ENCODE data around the gene THTPA. TPM values are rescaled to one million over a fixed set of nuclear protein-coding genes. Genes with fewer than 3 reads are reported as not detected.

Gene THTPA
- total and polyA plus RNA-seq, 2 of the 13 experiments (the other 11 are each of a cell fraction or from before 2014, with no cell fraction given) = 7.4 to 8.7 TPM

DNA sequence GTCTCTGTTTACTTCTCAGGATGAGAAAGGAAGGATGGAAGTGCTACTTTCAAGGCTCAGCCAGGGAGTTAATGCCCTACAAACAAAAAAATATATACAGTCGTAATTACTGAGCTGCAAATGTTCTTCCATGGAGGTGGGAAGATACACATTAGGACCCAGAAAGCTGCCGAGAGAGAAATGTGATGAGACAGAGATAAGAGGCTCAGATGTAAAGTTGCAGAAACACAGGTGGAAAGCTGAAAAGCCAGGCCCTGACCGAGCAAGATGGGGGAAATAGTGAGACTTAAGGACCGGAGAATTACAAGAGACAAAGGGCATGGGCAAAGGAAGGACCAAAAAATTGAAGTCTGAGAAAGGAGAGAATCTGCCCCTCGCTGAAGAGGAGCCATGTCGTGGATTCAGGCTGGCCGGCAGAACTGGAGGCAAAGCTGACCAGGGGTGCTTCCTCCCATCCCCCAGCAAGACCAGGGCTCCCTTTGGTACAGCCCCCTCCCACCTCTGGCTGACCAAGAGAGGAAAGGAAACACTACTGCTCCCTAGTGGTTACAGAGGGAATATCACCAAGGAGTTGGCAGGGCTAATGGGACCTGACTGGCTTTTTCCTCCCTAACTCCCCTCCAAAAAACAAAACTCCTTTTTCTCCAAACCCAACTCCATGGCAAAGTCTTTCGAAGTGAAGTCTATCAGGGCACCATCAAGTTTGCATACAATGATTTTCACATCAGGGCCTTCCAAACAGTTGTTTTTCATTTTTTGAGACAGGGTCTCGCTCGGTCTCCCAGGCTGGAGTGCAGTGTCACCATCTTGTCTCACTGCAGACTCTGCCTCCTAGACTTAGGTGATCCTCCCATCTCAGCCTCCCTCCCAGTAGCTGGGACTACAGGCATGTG is 16.6 kb upstream of the THTPA start (continued):
- TF ChIP-seq, protein P1, sequence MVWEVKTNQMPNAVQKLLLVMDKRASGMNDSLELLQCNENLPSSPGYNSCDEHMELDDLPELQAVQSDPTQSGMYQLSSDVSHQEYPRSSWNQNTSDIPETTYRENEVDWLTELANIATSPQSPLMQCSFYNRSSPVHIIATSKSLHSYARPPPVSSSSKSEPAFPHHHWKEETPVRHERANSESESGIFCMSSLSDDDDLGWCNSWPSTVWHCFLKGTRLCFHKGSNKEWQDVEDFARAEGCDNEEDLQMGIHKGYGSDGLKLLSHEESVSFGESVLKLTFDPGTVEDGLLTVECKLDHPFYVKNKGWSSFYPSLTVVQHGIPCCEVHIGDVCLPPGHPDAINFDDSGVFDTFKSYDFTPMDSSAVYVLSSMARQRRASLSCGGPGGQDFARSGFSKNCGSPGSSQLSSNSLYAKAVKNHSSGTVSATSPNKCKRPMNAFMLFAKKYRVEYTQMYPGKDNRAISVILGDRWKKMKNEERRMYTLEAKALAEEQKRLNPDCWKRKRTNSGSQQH (CRISPR knock-in tag; IDR thresholded peaks at IDR 0.05; ENCODE audit: low read depth) = no peak
- no peak for TF ChIP-seq MBNL3 (CRISPR knock-in tag; conservative IDR thresholded peaks at IDR 0.05)
- 0 out of 2 replicates have a peak, but pooled peaks have one; percentile 20 for TF ChIP-seq GATAD1 (CRISPR knock-in tag; IDR thresholded peaks at IDR 0.05)
- no peak for TF ChIP-seq ZNF674 (CRISPR knock-in tag; IDR thresholded peaks at IDR 0.05; ENCODE audit: low read depth)
- TF ChIP-seq, protein P2, sequence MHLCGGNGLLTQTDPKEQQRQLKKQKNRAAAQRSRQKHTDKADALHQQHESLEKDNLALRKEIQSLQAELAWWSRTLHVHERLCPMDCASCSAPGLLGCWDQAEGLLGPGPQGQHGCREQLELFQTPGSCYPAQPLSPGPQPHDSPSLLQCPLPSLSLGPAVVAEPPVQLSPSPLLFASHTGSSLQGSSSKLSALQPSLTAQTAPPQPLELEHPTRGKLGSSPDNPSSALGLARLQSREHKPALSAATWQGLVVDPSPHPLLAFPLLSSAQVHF (CRISPR knock-in tag; IDR thresholded peaks at IDR 0.05) = no peak
- TF ChIP-seq ZNF251 (CRISPR knock-in tag; IDR thresholded peaks at IDR 0.05) = no peak
- 0 out of 2 replicates have a peak, but pooled peaks have one; percentile 43 for TF ChIP-seq HIVEP1 (CRISPR knock-in tag; IDR thresholded peaks at IDR 0.05)
- 0 out of 2 replicates have a peak, but pooled peaks have one; percentile 48 for TF ChIP-seq ZNF317 (CRISPR knock-in tag; IDR thresholded peaks at IDR 0.05)
- TF ChIP-seq SOX6 (IDR thresholded peaks at IDR 0.05) = no peak
- TF ChIP-seq SOX6 (CRISPR knock-in tag; IDR thresholded peaks at IDR 0.05) = peak; percentile 50
- 0 out of 2 replicates have a peak, but pooled peaks have one; percentile 11 for TF ChIP-seq POGZ (CRISPR knock-in tag; IDR thresholded peaks at IDR 0.05)
- no peak for TF ChIP-seq ZNF883 (CRISPR knock-in tag; IDR thresholded peaks at IDR 0.05; ENCODE audit: not compliant biosample characterization)
- no peak for TF ChIP-seq ATAD3A (CRISPR knock-in tag; IDR thresholded peaks at IDR 0.05)
- TF ChIP-seq TEAD2 (CRISPR knock-in tag; IDR thresholded peaks at IDR 0.05) = no peak
- no peak for TF ChIP-seq TCF7L2 (IDR thresholded peaks at IDR 0.05; ENCODE audit: low read depth, low read length)
- TF ChIP-seq, protein P3, sequence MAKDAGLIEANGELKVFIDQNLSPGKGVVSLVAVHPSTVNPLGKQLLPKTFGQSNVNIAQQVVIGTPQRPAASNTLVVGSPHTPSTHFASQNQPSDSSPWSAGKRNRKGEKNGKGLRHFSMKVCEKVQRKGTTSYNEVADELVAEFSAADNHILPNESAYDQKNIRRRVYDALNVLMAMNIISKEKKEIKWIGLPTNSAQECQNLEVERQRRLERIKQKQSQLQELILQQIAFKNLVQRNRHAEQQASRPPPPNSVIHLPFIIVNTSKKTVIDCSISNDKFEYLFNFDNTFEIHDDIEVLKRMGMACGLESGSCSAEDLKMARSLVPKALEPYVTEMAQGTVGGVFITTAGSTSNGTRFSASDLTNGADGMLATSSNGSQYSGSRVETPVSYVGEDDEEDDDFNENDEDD (CRISPR knock-in tag; IDR thresholded peaks at IDR 0.05; ENCODE audit: borderline replicate concordance) = no peak
- peak; percentile 29; the same call in 1 of the 2 replicates for TF ChIP-seq ZMYM4 (CRISPR knock-in tag; IDR thresholded peaks at IDR 0.05)
- 0 out of 2 replicates have a peak, but pooled peaks have one; percentile 47 for TF ChIP-seq NPAS2 (CRISPR knock-in tag; IDR thresholded peaks at IDR 0.05; ENCODE audit: borderline replicate concordance)
- TF ChIP-seq, protein P4, sequence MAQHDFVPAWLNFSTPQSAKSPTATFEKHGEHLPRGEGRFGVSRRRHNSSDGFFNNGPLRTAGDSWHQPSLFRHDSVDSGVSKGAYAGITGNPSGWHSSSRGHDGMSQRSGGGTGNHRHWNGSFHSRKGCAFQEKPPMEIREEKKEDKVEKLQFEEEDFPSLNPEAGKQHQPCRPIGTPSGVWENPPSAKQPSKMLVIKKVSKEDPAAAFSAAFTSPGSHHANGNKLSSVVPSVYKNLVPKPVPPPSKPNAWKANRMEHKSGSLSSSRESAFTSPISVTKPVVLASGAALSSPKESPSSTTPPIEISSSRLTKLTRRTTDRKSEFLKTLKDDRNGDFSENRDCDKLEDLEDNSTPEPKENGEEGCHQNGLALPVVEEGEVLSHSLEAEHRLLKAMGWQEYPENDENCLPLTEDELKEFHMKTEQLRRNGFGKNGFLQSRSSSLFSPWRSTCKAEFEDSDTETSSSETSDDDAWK (CRISPR knock-in tag; IDR thresholded peaks at IDR 0.05) = no peak
- no peak for TF ChIP-seq CENPX (CRISPR knock-in tag; IDR thresholded peaks at IDR 0.05)
- TF ChIP-seq RAD21 (CRISPR knock-in tag; IDR thresholded peaks at IDR 0.05) = peak; percentile 81
- no peak for TF ChIP-seq ZNF552 (CRISPR knock-in tag; IDR thresholded peaks at IDR 0.05; ENCODE audit: borderline replicate concordance)

All from HepG2 (cell line).